OCI-LY1 (cell line): ENCODE results near the gene CMTM1.

Experiments used
- H2AFZ ChIP-seq: fragments of 200-600 bp; sonication (generic), shearing (Covaris generic); 2 replicates; pipeline ENCODE4 v1.6.0; 2014; ENCODE audit warnings: antibody characterized with exemption, mild to moderate bottlenecking, low read length
- H3F3A ChIP-seq: fragments of 200-600 bp; sonication (generic), shearing (Covaris generic); 2 replicates; pipeline ENCODE4 v1.6.0; 2014; ENCODE audit warnings: mild to moderate bottlenecking, antibody characterized with exemption, low read length, moderate library complexity; ENCODE audit not compliant: insufficient read depth
- H3K27ac ChIP-seq: fragments of 200-600 bp; sonication (generic); 2 replicates; pipeline ENCODE4 v1.5.1; 2014; ENCODE audit warnings: low read length, mixed run types, mild to moderate bottlenecking, low read depth; ENCODE audit not compliant: poor library complexity, severe bottlenecking
- H3K27me3 ChIP-seq: fragments of 200-600 bp; sonication (generic); 2 replicates; pipeline ENCODE4 v1.6.0; 2014; ENCODE audit warnings: antibody characterized with exemption, mild to moderate bottlenecking, low read length, moderate library complexity; ENCODE audit not compliant: insufficient read depth
- H3K36me3 ChIP-seq: fragments of 200-600 bp; sonication (generic); 2 replicates; pipeline ENCODE4 v1.6.1; 2014; ENCODE audit warnings: mild to moderate bottlenecking, antibody characterized with exemption, low read length, moderate library complexity, mixed read lengths; ENCODE audit not compliant: insufficient read depth
- H3K4me1 ChIP-seq: fragments of 200-600 bp; sonication (generic); 2 replicates; pipeline ENCODE4 v1.5.1; 2014; ENCODE audit warnings: mild to moderate bottlenecking, low read length, moderate library complexity; ENCODE audit not compliant: insufficient read depth, severe bottlenecking
- H3K4me2 ChIP-seq: fragments of 200-600 bp; sonication (generic), shearing (Covaris generic); 2 replicates; pipeline ENCODE4 v1.6.1; 2014; ENCODE audit warnings: low read length
- H3K4me3 ChIP-seq: fragments of 200-600 bp; sonication (generic); 2 replicates; pipeline ENCODE4 v1.5.1; 2014; ENCODE audit warnings: low read length, low read depth, mild to moderate bottlenecking, mixed read lengths; ENCODE audit not compliant: poor library complexity, severe bottlenecking
- H3K79me2 ChIP-seq: fragments of 200-600 bp; shearing (Covaris generic); 2 replicates; pipeline ENCODE4 v1.6.1; 2016; ENCODE audit warnings: mixed run types, low read length, mixed read lengths; ENCODE audit not compliant: insufficient read depth
- H3K9ac ChIP-seq: fragments of 200-600 bp; sonication (generic), shearing (Covaris generic); 2 replicates; pipeline ENCODE4 v1.6.1; 2014; ENCODE audit warnings: mild to moderate bottlenecking, low read length, mixed read lengths
- H3K9me2 ChIP-seq: fragments of 200-600 bp; sonication (generic), shearing (Covaris generic); 2 replicates; pipeline ENCODE4 v1.6.1; 2014; ENCODE audit warnings: low read depth, mild to moderate bottlenecking, low read length, mixed read lengths
- H3K9me3 ChIP-seq: fragments of 200-600 bp; shearing (Covaris generic); 2 replicates; pipeline ENCODE4 v1.6.1; 2014; ENCODE audit warnings: low read length, mixed read lengths
- H4K20me1 ChIP-seq: fragments of 200-600 bp; sonication (generic), shearing (Covaris generic); 2 replicates; pipeline ENCODE4 v1.6.0; 2016; ENCODE audit warnings: mild to moderate bottlenecking, low read length; ENCODE audit not compliant: insufficient read depth
- CTCF ChIP-seq: fragments of 200-600 bp; sonication (generic), shearing (Covaris generic); IDR thresholded peaks from 2 replicates; pipeline ENCODE4 v1.5.1; 2017; ENCODE audit warnings: mild to moderate bottlenecking, antibody characterized with exemption, low read length, moderate library complexity, mixed read lengths
- EZH2 ChIP-seq: fragments of 200-600 bp; sonication (generic), shearing (Covaris generic); IDR thresholded peaks from 2 replicates; pipeline ENCODE4 v1.8.0; 2017; ENCODE audit warnings: borderline replicate concordance, mixed run types, mild to moderate bottlenecking, antibody characterized with exemption, low read length, moderate library complexity, mixed read lengths

Gene CMTM1

GRCh38 chr16:66620429-66620795 is 54.2 kb downstream of the CMTM1 start:
- Histone ChIP-seq H3K9ac (no peak overlapping the region), H3K4me3 (no peak overlapping the region), H3K9me3 (no peaks in the 10 kb centered on the region), H3F3A (no peaks in the 10 kb centered on the region), H2AFZ (no peak overlapping the region), H3K27me3 (no peaks in the 10 kb centered on the region), H3K9me2 (no peaks in the 10 kb centered on the region), H3K4me2 (no peak overlapping the region), H3K79me2 (no peaks in the 10 kb centered on the region), H3K27ac (no peak overlapping the region), H4K20me1 (no peaks in the 10 kb centered on the region), H3K4me1 (no peaks in the 10 kb centered on the region), H3K36me3 (no peaks in the 10 kb centered on the region)
- TF ChIP-seq CTCF (no peak), EZH2 (no peak)

GRCh38 chr16:66621973-66622372 is 55.7 kb downstream of the CMTM1 start:
- Histone ChIP-seq H3K4me1 (no peaks in the 10 kb centered on the region), H3K9me2 (no peaks in the 10 kb centered on the region), H2AFZ (no peak overlapping the region)

DNA sequence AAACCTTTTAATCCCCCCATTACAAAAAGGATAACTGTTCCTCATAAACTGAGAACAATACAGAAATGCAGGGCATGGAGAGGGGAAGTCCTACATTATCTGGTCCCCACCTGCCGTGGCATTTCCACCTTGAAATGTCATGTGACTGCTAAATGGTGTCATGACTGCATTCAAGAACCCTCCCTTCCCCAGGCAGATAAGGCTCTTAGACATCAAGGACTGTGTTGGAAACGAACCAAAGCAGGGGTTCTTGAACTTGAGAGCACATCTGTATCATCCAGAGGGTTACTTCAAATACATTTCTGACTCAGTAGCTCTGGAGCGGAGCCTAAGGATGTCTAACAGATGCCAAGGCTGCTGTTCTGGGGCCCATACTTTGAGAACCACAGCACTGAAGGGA is 56.6 kb downstream of the CMTM1 start:
- Histone ChIP-seq H4K20me1 (no peaks in the 10 kb centered on the region), H3K27ac (no peak overlapping the region), H3K36me3 (no peaks in the 10 kb centered on the region), H3K4me1 (no peaks in the 10 kb centered on the region), H3K4me3 (no peak overlapping the region), H3F3A (no peaks in the 10 kb centered on the region), H3K4me2 (no peak overlapping the region), H3K9me2 (no peaks in the 10 kb centered on the region), H3K9ac (no peak overlapping the region), H3K27me3 (no peaks in the 10 kb centered on the region), H3K79me2 (no peaks in the 10 kb centered on the region), H3K9me3 (no peaks in the 10 kb centered on the region), H2AFZ (no peak overlapping the region)
- TF ChIP-seq CTCF = no peak
- TF ChIP-seq EZH2 = no peak

More at GRCh38 chr16:66621973-66622372, 55.7 kb downstream of the CMTM1 start:
- Histone ChIP-seq H3K79me2 (no peaks in the 10 kb centered on the region), H3K9me3 (no peaks in the 10 kb centered on the region), H3K4me2 (no peak overlapping the region), H3K4me3 (no peak overlapping the region), H3K36me3 (no peaks in the 10 kb centered on the region), H3F3A (no peaks in the 10 kb centered on the region), H3K27ac (no peak overlapping the region), H3K27me3 (no peaks in the 10 kb centered on the region), H4K20me1 (no peaks in the 10 kb centered on the region), H3K9ac (no peak overlapping the region)
- TF ChIP-seq CTCF = no peak
- no peak for TF ChIP-seq EZH2
